ENCODE data around the gene FASN. TPM values are rescaled to one million over a fixed set of nuclear protein-coding genes. Genes with fewer than 3 reads are reported as not detected.
A peak's percentile ranks its signal among the peaks of the same experiment; 100 is the strongest.

The FASN gene
- total and polyA plus RNA-seq, 2 of the 13 experiments (the other 11 are each of a cell fraction or from before 2014, with no cell fraction given) = 51.7 to 101 TPM

DNA sequence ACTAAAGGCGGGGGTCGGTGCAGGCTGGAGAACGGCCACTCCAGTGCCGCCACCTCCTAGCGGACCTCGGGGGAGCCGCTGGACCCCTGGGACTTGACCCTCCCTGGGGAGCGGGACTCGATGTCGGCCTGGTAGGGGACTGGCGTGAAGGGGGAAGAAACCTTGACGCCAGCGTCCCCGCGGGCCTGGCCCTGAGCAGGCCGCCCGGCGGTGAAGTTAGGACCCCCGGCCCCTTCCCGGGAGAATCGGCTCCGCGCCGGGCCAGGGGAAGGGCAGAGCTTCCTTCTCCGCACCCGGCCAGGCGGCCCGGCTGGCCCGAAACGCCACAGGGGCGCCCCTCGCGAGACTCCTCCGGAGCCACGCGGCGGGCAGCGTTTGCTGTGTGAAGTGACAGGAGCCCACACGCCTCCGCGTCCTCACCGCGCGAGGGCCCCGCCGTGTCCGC lies 32.8 kb downstream of the FASN start (continued):
- TF ChIP-seq TCF12 (IDR thresholded peaks at IDR 0.05) = no peak
- TF ChIP-seq TCF12 (CRISPR knock-in tag; IDR thresholded peaks at IDR 0.05) = peak; percentile 10; the same call in 1 of the 2 replicates
- no peak for TF ChIP-seq ZNF607 (CRISPR knock-in tag; IDR thresholded peaks at IDR 0.05; ENCODE audit: borderline replicate concordance)
- peak in 1 of 2 experiments; percentile 18; a peak in 2 of 4 replicates for TF ChIP-seq KLF16 (CRISPR knock-in tag; IDR thresholded peaks at IDR 0.05)
- 0 out of 2 replicates have a peak, but pooled peaks have one; percentile 29 for TF ChIP-seq KLF15 (CRISPR knock-in tag; IDR thresholded peaks at IDR 0.05; ENCODE audit: borderline replicate concordance)
- 0 out of 2 replicates have a peak, but pooled peaks have one; percentile 9 for TF ChIP-seq ZNF503 (CRISPR knock-in tag; IDR thresholded peaks at IDR 0.05)
- no peak for TF ChIP-seq CHD4 (IDR thresholded peaks at IDR 0.05; ENCODE audit: borderline replicate concordance, low read length)
- peak; percentile 66; the same call in 1 of the 2 replicates for TF ChIP-seq ZSCAN20 (CRISPR knock-in tag; IDR thresholded peaks at IDR 0.05; ENCODE audit: borderline replicate concordance)
- TF ChIP-seq EP300 (IDR thresholded peaks at IDR 0.05; ENCODE audit: low read depth in 2 of 2, low read length in 2 of 2) = no peak
- 0 out of 2 replicates have a peak, but pooled peaks have one; percentile 24 for TF ChIP-seq EP300 (CRISPR knock-in tag; IDR thresholded peaks at IDR 0.05; ENCODE audit: borderline replicate concordance)
- no peak for TF ChIP-seq ZNF780A (CRISPR knock-in tag; IDR thresholded peaks at IDR 0.05)
- TF ChIP-seq, protein P1, sequence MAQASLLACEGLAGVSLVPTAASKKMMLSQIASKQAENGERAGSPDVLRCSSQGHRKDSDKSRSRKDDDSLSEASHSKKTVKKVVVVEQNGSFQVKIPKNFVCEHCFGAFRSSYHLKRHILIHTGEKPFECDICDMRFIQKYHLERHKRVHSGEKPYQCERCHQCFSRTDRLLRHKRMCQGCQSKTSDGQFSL (CRISPR knock-in tag; IDR thresholded peaks at IDR 0.05) = 0 out of 2 replicates have a peak, but pooled peaks have one; percentile 14
- no peak for TF ChIP-seq RXRB (CRISPR knock-in tag; IDR thresholded peaks at IDR 0.05; ENCODE audit: borderline replicate concordance)
- no peak for TF ChIP-seq SMARCC2 (IDR thresholded peaks at IDR 0.05)
- peak; percentile 19 for TF ChIP-seq RBM39 (IDR thresholded peaks at IDR 0.05; ENCODE audit: low read depth, low read length, poor library complexity, severe bottlenecking)
- TF ChIP-seq ZNF772 (CRISPR knock-in tag; IDR thresholded peaks at IDR 0.05) = 0 out of 2 replicates have a peak, but pooled peaks have one; percentile 46
- peak; percentile 77 for TF ChIP-seq ARID4A (CRISPR knock-in tag; IDR thresholded peaks at IDR 0.05; ENCODE audit: borderline replicate concordance)
- peak; percentile 19; the same call in 1 of the 2 replicates for TF ChIP-seq NCOA1 (CRISPR knock-in tag; IDR thresholded peaks at IDR 0.05)
- TF ChIP-seq ZNF639 (CRISPR knock-in tag; conservative IDR thresholded peaks at IDR 0.05) = no peak
- TF ChIP-seq ZNF768 (CRISPR knock-in tag; IDR thresholded peaks at IDR 0.05) = no peak
- 0 out of 2 replicates have a peak, but pooled peaks have one; percentile 5 for TF ChIP-seq NR0B2 (CRISPR knock-in tag; IDR thresholded peaks at IDR 0.05)
- TF ChIP-seq ZSCAN12 (CRISPR knock-in tag; IDR thresholded peaks at IDR 0.05) = 0 out of 2 replicates have a peak, but pooled peaks have one; percentile 55

Measured in HepG2 (cell line).